Midbrain (tissue), 1 donor: Measurements from ENCODE around the gene MAPK8IP2.
A peak's percentile ranks its signal among the peaks of the same experiment; 100 is the strongest.
"Not testable (repeated sequence)": the region's sequence is repeated elsewhere in the genome, so short reads cannot be mapped to it uniquely, and the experiment has no call there.

Experiments used
- DNase-seq: peaks from one replicate; lab custom pipeline; 2025; lab: John Stamatoyannopoulos, UW

The MAPK8IP2 gene

DNA sequence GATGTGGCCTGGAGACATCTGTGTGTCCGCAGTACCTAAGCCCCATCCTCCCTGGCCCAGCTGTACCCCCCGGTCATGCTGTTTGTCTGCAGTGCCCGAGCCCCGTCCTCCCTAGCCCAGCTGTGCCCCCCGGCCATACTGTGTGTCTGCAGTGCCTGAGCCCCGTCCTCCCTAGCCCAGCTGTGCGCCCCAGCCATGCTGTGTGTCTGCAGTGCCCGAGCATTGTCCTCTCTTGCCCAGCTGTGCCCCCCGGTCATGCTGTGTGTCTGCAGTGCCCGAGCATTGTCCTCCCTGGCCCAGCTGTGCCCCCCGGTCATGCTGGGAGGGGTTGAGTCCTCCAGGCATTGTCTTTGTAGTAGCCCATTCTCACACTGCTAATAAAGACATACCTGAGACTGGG, 35.0 kb downstream of the MAPK8IP2 start:
- DNase-seq, result no peak

DNA sequence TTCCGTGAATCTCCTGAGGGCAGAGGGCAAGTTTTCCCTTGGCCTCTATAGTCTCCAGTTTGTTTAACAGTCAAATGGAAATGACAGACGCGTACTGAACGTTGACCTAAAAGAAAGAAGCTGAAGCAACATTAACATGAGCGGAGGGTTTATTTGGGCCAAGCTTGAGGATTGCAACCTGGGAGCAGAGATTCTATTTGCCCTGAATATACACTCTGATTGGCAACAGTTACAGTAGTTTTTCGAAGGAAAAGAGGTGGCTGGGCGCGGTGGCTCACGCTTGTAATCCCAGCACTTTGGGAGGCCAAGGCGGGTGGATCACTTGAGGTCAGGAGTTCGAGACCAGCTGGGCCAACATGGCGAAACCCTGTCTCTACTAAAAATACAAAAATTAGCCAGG, 39.7 kb downstream of the MAPK8IP2 start:
- DNase-seq, result not testable (repeated sequence)

DNA sequence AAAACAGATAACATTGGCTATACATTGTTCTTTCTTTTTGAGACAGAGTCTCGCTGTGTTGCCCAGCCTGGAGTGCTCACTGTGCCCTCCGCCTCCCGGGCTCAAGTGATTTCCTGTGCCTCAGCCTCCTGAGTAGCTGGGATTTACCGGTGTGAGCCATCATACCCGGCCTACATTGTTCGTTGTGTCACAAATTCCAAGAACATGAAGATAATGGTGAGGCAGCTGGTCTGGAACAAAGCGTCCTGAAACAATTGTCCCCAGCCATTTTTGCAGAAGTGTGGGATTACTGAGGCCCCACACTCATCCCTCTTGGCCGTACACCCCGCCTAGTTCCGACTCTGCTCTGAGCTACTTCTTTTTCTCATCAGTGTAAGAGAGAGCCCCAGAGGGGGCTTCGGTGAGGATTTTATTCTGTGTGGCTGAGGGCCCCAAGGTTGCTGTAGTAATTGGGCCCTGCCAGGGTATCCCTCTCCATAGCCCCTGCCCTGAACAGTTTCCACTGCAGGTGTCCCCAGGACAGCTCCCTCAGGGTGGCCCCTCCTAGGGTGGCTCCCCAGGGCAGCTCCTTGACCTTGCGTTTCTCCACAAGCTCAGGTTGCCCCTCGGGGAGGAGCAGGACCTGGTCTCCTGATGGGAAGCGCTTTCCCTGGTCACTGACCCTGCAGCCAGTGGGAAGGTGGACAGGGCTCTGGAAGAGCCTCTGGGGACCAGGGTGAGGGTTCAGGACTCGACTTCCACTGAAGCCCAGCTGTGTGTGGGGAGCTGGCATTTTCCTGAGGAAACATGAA, 40.5 kb downstream of the MAPK8IP2 start:
- no peak for DNase-seq

DNA sequence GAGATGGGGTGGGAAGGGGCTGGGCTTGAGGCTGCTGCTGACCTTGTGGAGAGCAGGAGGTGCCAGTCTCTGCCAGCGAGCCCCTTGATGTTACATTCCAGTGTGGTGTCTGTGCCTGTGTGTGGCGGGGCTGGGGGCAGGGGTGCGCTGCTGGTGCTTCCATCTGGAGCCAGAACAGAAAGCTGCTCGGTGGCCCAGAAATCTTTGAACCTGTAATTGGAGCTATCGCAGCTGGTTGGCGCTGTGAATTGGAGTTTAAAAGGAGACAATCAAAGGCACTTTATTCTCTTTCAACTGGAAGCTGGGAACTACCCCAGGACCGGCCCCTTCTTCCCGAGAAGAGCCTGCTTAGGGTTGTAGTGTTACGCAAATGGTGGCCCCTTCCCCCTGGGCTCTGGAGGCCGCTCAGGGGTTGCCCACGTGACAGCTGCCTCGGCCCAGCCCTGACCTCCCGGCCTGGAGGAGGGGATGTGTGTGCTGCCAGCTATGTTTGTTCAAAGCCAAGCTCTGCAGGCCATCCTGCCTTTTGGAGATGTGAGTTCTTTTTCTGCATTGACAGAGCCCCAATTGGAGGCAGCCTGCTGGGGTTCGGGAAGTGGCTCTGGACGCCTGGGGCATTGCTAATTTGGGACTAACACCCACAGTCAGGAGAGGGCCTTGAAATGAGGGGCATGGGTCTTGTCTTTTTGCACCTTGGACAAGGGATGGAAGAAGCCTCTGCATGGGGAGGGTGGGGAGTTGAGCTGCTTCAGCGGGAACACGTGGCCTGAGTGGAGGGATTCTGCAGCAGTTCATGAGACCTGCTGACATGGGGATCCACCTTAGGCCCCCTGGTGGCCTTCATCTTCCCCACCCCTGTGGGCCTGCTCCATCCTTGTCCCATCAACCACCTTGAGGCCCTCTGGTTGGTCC, 41.4 kb downstream of the MAPK8IP2 start:
- peak; percentile 54 for DNase-seq

DNA sequence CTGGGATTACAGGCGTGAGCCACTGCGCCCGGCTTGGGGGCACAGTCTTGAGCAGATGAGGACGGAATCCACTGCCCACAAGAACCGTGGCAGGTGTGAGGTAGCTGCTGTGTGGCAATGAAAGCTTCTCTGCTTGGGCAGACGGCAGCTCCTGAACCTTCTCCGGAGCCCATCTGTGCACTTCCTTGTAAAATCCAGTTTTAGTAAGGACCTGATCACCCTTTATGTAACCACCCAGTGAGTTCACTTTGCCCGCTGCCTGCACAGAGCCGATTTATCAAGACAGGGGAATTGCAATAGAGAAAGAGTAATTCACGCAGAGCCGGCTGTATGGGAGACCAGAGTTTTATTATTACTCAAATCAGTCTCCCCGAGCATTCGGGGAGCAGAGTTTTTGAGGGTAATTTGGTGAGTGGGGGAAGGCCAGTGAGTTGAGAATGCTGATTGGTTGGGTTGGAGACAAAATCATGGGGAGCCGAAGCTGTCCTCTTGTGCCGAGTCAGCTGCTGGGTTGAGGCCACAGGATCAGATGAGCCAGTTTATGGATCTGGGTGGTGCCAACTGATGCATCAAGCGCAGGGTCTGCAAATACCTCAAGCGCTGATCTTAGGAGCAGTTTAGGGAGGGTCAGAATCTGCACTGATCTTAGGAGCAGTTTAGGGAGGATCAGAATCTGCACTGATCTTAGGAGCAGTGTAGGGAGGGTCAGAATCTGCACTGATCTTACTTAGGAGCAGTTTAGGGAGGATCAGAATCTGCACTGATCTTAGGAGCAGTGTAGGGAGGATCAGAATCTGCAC, 42.6 kb downstream of the MAPK8IP2 start:
- DNase-seq, result not testable (repeated sequence)

DNA sequence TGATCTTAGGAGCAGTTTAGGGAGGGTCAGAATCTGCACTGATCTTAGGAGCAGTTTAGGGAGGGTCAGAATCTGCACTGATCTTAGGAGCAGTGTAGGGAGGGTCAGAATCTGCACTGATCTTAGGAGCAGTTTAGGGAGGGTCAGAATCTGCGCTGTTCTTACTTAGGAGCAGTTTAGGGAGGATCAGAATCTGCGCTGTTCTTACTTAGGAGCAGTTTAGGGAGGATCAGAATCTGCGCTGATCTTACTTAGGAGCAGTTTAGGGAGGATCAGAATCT, 43.2 kb downstream of the MAPK8IP2 start:
- not testable (repeated sequence) for DNase-seq

DNA sequence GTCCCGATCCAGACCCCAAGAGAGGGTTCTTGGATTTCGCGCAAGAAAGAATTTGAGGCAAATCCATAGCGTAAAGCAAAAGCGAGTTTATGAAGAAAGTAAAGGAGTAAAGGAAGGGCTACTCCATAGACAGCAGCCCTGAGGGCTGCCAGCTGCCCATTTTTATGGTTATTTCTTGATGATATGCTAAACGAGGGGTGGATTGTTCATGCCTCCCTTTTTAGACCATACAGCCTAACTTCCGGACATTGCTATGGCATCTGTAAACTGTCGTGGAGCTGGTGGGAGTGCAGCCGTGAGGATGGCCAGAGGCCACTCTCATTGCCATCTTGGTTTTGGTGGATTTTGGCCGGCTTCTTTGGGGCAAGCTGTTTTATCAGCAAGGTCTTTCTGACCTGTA, 52.7 kb downstream of the MAPK8IP2 start:
- DNase-seq, result no peak

DNA sequence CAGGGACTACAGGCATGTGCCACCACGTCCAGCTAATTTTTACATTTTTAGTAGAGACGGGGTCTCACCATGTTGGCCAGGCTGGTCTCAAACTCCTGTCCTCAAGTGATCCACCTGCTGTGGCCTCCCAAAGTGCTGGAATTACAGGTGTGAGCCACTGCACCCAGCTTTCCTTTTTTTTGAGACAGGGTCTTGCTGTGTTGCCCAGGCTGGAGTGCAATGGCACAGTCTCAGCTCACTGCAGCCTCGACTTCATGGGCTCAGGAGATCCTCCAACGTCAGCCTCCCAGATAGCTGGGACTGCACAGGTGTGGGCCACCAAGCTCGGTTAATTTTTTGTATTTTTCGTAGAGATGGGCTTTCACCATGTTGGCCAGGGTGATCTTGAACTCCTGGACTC, 54.1 kb downstream of the MAPK8IP2 start:
- not testable (repeated sequence) for DNase-seq

DNA sequence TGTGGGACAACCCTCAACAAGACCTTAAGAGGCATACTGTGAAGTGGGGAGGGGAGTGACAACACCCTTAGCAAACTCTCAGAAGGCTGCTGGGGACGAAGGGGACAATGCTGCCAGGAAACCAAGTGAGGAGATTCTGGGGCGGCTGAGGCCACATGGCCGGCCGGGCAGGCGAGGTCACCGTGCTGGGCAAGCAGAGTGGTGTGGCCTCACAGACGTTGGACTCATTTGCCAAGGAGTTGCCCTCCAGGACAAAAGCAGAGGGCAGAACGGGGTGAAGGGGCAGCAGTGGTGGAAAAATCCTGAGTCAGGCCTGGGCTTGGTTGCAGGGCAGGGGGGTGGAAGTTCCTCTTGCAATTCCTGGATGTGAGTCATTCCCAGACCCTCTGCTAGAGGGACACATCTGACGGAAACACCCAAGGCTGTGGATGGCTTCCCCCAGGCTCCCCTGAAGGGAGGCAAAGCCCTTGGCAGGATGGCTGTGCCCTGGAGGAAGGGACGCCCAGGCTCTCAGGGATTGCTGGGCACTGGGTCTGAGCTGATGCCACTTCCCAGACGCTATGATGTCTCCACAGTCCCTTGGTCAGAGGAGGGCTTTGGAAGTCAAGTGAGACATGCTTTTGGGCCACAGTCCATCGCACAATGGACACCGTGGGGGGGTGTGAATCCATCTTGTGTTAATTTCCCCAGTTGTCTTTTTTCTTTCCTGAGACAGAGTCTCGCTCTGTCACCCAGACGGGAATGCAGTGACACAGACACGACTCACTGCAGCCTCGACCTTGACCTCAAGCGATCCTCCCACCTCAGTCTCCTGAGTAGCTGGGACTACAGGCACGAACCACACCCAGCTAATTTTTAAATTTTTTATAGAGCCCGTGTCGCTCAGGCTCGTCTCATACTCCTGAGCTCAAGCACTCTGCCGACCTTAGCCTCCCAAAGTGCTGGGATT, 55.8 kb downstream of the MAPK8IP2 start:
- no peak for DNase-seq

DNA sequence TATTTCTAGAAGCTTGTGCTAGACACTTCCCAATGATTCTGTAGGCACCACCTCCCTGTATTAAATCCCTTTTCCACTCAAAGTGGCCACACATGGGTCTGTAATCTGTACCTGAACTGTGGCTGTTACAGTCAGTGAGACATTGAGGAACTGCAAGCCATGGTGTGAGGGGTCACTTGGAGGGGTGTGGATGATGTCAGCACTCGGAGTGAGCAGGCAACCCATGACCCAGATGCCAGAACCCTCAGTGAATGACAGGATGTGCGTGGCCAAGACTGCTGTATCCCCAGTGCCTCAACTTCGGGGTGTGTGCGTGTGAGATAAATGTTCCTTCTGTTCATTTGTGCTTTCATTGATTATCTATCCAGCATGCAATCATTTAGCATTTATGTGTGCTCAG, 57.3 kb downstream of the MAPK8IP2 start:
- DNase-seq, result no peak

DNA sequence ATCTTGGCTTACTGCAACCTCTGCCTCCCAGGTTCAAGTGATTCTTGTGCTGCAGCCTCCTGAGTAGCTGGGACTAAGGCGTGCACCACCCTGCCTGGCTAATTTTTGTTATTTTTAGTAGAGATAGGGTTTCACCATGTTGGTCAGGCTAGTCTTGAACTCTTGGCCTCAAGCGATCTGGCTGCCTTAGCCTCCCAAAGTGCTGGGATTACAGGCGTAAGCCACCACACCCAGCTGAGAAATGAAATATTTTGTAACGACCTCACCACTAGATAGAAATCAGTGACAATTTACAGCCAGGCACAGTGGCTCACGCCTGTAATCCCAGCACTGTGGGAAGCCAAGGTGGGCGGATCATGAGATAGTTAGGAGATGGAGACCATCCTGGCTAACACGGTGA, 59.1 kb downstream of the MAPK8IP2 start:
- DNase-seq, result not testable (repeated sequence)

DNA sequence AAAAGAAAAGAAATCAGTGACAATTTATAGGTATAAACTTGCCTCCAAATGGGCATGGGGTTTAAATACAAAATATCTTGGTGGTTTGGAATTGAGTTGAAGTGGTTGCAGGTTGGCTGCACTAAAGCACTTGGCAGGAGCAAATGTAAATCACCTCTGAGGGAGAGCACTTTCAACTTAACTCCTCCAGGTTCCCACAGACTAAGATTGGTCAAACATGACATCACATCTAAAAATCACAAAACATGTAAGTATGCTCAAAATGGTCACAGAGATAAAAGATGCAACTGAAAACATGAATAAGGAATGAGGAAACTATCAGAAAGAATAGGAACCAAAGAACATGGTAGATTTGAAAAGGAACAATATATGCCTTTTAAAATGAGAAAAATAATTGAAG, 59.7 kb downstream of the MAPK8IP2 start:
- DNase-seq, result no peak
